ENCODE measurements around the gene BOK.

- no peak for TF ChIP-seq POLR2AphosphoS5 (IDR thresholded peaks at IDR 0.05; ENCODE audit: low read depth, low read length)
- TF ChIP-seq REST (IDR thresholded peaks at IDR 0.05; ENCODE audit: insufficient read depth in 1 of 2, low read depth in 2 of 2, low read length in 2 of 2), result no peak
- no peak for TF ChIP-seq TAF1 (IDR thresholded peaks at IDR 0.05; ENCODE audit: borderline replicate concordance, insufficient read depth, low read length)
- no peak for TF ChIP-seq SIN3A (IDR thresholded peaks at IDR 0.05; ENCODE audit: borderline replicate concordance, insufficient read depth, low read length)
- TF ChIP-seq FOXP2 (optimal IDR thresholded peaks at IDR 0.05; ENCODE audit: borderline replicate concordance, extremely low read depth, extremely low read length, insufficient read depth), result no peak
Observed at GRCh38 chr2:241516520-241516965, 42.0 kb upstream of the BOK start.
